ENCODE results near the gene PRSS27. TPM values are rescaled to one million over a fixed set of nuclear protein-coding genes. Genes with fewer than 3 reads are reported as not detected.
"Not testable (repeated sequence)": the region's sequence is repeated elsewhere in the genome, so short reads cannot be mapped to it uniquely, and the experiment has no call there.

Gene PRSS27
- total RNA-seq, 3 donors from 2014 or later (not counting 1 experiment from before 2014, with no cell fraction given), result 0.42 to 1.3 (median 1.2) TPM

- H3K9me3 Mint-ChIP-seq, result no peaks in the 10 kb centered on the region
- 2% methylated on average over 20 of the region's 20 CpGs for WGBS (ENCODE audit: insufficient coverage)
- intact Hi-C loops (cut with micrococcal nuclease), result no loop called here
- H3K9me3 ChIP-seq (ENCODE audit: control insufficient read depth, insufficient read depth, low read length), result no peaks in the 10 kb centered on the region
- DNase-seq (peak in 1 of 2 donors; percentile 44), ATAC-seq (peak; percentile 14 to 49 (median 43))
- H3K4me1 ChIP-seq (ENCODE audit: control insufficient read depth, insufficient read depth, low read length), result peaks cover 58% of the 10 kb centered on the region
- H3K27me3 Mint-ChIP-seq (ENCODE audit: low read depth in 2 of 2), result no peaks in the 10 kb centered on the region
- TF ChIP-seq CTCF (IDR thresholded peaks at IDR 0.05), result no peak
- peaks cover 16% of the 10 kb centered on the region for H3K36me3 ChIP-seq (ENCODE audit: control insufficient read depth, insufficient read depth, low read length)
- H3K27ac ChIP-seq (ENCODE audit: low read length), result peak overlapping the region; percentile 64
- H3K27me3 ChIP-seq (ENCODE audit: control insufficient read depth, insufficient read depth, low read length), result no peaks in the 10 kb centered on the region
- no peaks in the 10 kb centered on the region for H3K36me3 Mint-ChIP-seq
- peak overlapping the region; percentile 87 to 94 for H3K27ac Mint-ChIP-seq
- H3K4me3 ChIP-seq (ENCODE audit: low read length), result peak overlapping the region; percentile 3
- peaks cover 26 to 33% of the 10 kb centered on the region in 2 donors for H3K4me1 Mint-ChIP-seq
- peak overlapping the region; percentile 88 for H3K4me3 Mint-ChIP-seq
These were observed 33.0 kb downstream of the PRSS27 start for GRCh38 chr16:2686912-2687507.

- DNase-seq; H3K4me3 Mint-ChIP-seq; H3K4me3 ChIP-seq (ENCODE audit: low read length); H3K36me3 ChIP-seq (ENCODE audit: control insufficient read depth, insufficient read depth, low read length); H3K36me3 Mint-ChIP-seq; H3K27me3 Mint-ChIP-seq (ENCODE audit: low read depth in 2 of 2); H3K27ac Mint-ChIP-seq; H3K9me3 Mint-ChIP-seq; H3K9me3 ChIP-seq (ENCODE audit: control insufficient read depth, insufficient read depth, low read length); intact Hi-C loops (cut with micrococcal nuclease); H3K27me3 ChIP-seq (ENCODE audit: control insufficient read depth, insufficient read depth, low read length): not testable (repeated sequence)
- peaks cover 61% of the 10 kb centered on the region for H3K4me1 ChIP-seq (ENCODE audit: control insufficient read depth, insufficient read depth, low read length)
- peak in 2 of 3 donors; percentile 14 to 26 for ATAC-seq
- WGBS (ENCODE audit: insufficient coverage), result no CpG with 5 or more reads among the region's 9 CpGs
- H3K4me1 Mint-ChIP-seq, result peaks cover 28 to 34% of the 10 kb centered on the region in 2 donors
- peak overlapping the region; percentile 42 for H3K27ac ChIP-seq (ENCODE audit: low read length)
These were observed 33.9 kb downstream of the PRSS27 start for GRCh38 chr16:2686075-2686474.

GRCh38 chr16:2683041-2683440 lies 37.0 kb downstream of the PRSS27 start:
- H3K36me3 ChIP-seq (ENCODE audit: control insufficient read depth, insufficient read depth, low read length); H3K27me3 ChIP-seq (ENCODE audit: control insufficient read depth, insufficient read depth, low read length); H3K27me3 Mint-ChIP-seq (ENCODE audit: low read depth in 2 of 2); H3K36me3 Mint-ChIP-seq; H3K9me3 Mint-ChIP-seq; H3K9me3 ChIP-seq (ENCODE audit: control insufficient read depth, insufficient read depth, low read length); DNase-seq: not testable (repeated sequence)
- peak overlapping the region; percentile 75 for H3K27ac ChIP-seq (ENCODE audit: low read length)
- intact Hi-C loops (cut with micrococcal nuclease), result loop anchor here (5.0 kb wide), 1 partner anchor 39 kb away; the partner anchor contains the start of gene PRSS27
- H3K27ac Mint-ChIP-seq, result peak overlapping the region; percentile 96
- 0% methylated on average over 8 of the region's 13 CpGs for WGBS (ENCODE audit: insufficient coverage)
- peak overlapping the region; percentile 87 for H3K4me3 Mint-ChIP-seq
- H3K4me1 Mint-ChIP-seq, result peaks cover 20 to 24% of the 10 kb centered on the region in 2 donors
- H3K4me3 ChIP-seq (ENCODE audit: low read length), result peak overlapping the region; percentile 94
- ATAC-seq, result peak in 1 of 3 donors; percentile 6
- peaks cover 43% of the 10 kb centered on the region for H3K4me1 ChIP-seq (ENCODE audit: control insufficient read depth, insufficient read depth, low read length)

GRCh38 chr16:2682209-2683021 lies 37.6 kb downstream of the PRSS27 start, which contains the start of gene KCTD5:
KCTD5 (plus strand) TSS chr16:2682523; CDS start chr16:2682549, 26 bp downstream.
- no peaks in the 10 kb centered on the region for H3K9me3 Mint-ChIP-seq
- ATAC-seq (peak; percentile 92 to 97 (median 94)), DNase-seq (peak; percentile 94 to 98)
- H3K27me3 ChIP-seq (ENCODE audit: control insufficient read depth, insufficient read depth, low read length), result no peaks in the 10 kb centered on the region
- intact Hi-C loops (cut with micrococcal nuclease), result loop anchor here (5.0 kb wide), 1 partner anchor 40 kb away; the partner anchor contains the start of gene PRSS27
- no peaks in the 10 kb centered on the region for H3K9me3 ChIP-seq (ENCODE audit: control insufficient read depth, insufficient read depth, low read length)
- H3K27ac ChIP-seq (ENCODE audit: low read length), result peak within 1 kb of the TSS; percentile 80
- H3K4me1 Mint-ChIP-seq, result peaks cover 15 to 17% of the 10 kb centered on the region in 2 donors
- peak within 1 kb of the TSS; percentile 97 for H3K4me3 Mint-ChIP-seq
- H3K4me1 ChIP-seq (ENCODE audit: control insufficient read depth, insufficient read depth, low read length), result peaks cover 37% of the 10 kb centered on the region
- no peak for TF ChIP-seq CTCF (IDR thresholded peaks at IDR 0.05)
- H3K27ac Mint-ChIP-seq, result peak within 1 kb of the TSS; percentile 96
- peak within 1 kb of the TSS; percentile 94 for H3K4me3 ChIP-seq (ENCODE audit: low read length)
- H3K36me3 Mint-ChIP-seq, result no peaks in the 10 kb centered on the region
- no peaks in the 10 kb centered on the region for H3K36me3 ChIP-seq (ENCODE audit: control insufficient read depth, insufficient read depth, low read length)
- no peaks in the 10 kb centered on the region for H3K27me3 Mint-ChIP-seq (ENCODE audit: low read depth in 2 of 2)
- under 1% methylated on average over 73 of the region's 73 CpGs for WGBS (ENCODE audit: insufficient coverage)

- not testable (repeated sequence) for ATAC-seq; H3K27ac ChIP-seq (ENCODE audit: low read length); H3K27ac Mint-ChIP-seq; H3K27me3 Mint-ChIP-seq (ENCODE audit: low read depth in 2 of 2); H3K36me3 ChIP-seq (ENCODE audit: control insufficient read depth, insufficient read depth, low read length); H3K27me3 ChIP-seq (ENCODE audit: control insufficient read depth, insufficient read depth, low read length); H3K4me3 Mint-ChIP-seq; H3K9me3 Mint-ChIP-seq; H3K4me1 Mint-ChIP-seq; H3K9me3 ChIP-seq (ENCODE audit: control insufficient read depth, insufficient read depth, low read length); DNase-seq; H3K4me3 ChIP-seq (ENCODE audit: low read length); H3K36me3 Mint-ChIP-seq
- WGBS (ENCODE audit: insufficient coverage), result 96% methylated on average over 5 of the region's 8 CpGs
- peaks cover 24% of the 10 kb centered on the region for H3K4me1 ChIP-seq (ENCODE audit: control insufficient read depth, insufficient read depth, low read length)
- intact Hi-C loops (cut with micrococcal nuclease), result loop anchor here (5.0 kb wide), 1 partner anchor 42 kb away; the partner anchor contains the start of gene PRSS27
These were observed 39.7 kb downstream of the PRSS27 start for GRCh38 chr16:2680360-2680759.

- DNase-seq, H3K4me3 Mint-ChIP-seq: not testable (repeated sequence)
These were observed 40.1 kb downstream of the PRSS27 start for GRCh38 chr16:2679902-2680301.

More at GRCh38 chr16:2679902-2680301, 40.1 kb downstream of the PRSS27 start:
- not testable (repeated sequence) for H3K36me3 Mint-ChIP-seq; H3K27ac Mint-ChIP-seq; H3K4me1 Mint-ChIP-seq; ATAC-seq; H3K4me3 ChIP-seq (ENCODE audit: low read length); H3K36me3 ChIP-seq (ENCODE audit: control insufficient read depth, insufficient read depth, low read length); H3K9me3 ChIP-seq (ENCODE audit: control insufficient read depth, insufficient read depth, low read length); H3K27me3 ChIP-seq (ENCODE audit: control insufficient read depth, insufficient read depth, low read length); H3K9me3 Mint-ChIP-seq; H3K27ac ChIP-seq (ENCODE audit: low read length); H3K27me3 Mint-ChIP-seq (ENCODE audit: low read depth in 2 of 2)
- intact Hi-C loops (cut with micrococcal nuclease), result loop anchor here (5.0 kb wide), 1 partner anchor 42 kb away; the partner anchor contains the start of gene PRSS27
- WGBS (ENCODE audit: insufficient coverage), result 97% methylated on average over 4 of the region's 4 CpGs
- peaks cover 23% of the 10 kb centered on the region for H3K4me1 ChIP-seq (ENCODE audit: control insufficient read depth, insufficient read depth, low read length)

Data from natural killer cell (primary cell).